ENCODE measurements around the gene MAP3K7. TPM values are rescaled to one million over a fixed set of nuclear protein-coding genes. Genes with fewer than 3 reads are reported as not detected.

MAP3K7 gene
- total and polyA plus RNA-seq, 2 of the 4 experiments (the other 2 are of a cell fraction): 26.5 to 29.9 TPM

DNA sequence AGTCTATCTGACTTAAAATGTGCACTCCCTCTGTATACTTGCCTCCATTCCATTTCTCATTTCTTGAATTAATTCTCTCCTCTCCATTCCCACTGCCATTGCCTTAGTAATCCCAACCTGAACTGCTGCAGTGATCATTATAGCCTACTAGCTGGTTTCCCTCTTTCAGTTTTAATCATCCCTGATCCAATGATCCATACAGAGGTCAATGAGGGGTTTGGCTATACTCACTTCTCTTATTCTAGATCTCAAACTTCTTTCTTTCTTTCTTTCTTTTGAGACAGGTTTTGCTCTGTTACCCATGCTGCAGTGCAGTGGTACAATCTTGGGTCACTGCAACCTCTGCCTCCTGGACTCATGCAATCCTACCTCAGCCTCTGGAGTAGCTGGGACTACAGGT lies 17.6 kb downstream of the MAP3K7 start:
- POLR2A ChIA-PET (ENCODE audit: unreplicated experiment): no interaction called here
- H2AK9ac ChIP-seq (replicated peaks; ENCODE audit: low read depth, low read length, poor library complexity): no peak overlapping the region
- H4K8ac ChIP-seq (ENCODE audit: low read depth in 2 of 2, low read length in 2 of 2): no peak overlapping the region
- no peak overlapping the region for H2BK20ac ChIP-seq (ENCODE audit: low read depth, low read length)
- no peak overlapping the region for H3K14ac ChIP-seq (replicated peaks; ENCODE audit: low read depth, low read length)
- no peak overlapping the region for H3K4ac ChIP-seq (ENCODE audit: low read depth, low read length)
- H3K27me3 ChIP-seq (ENCODE audit: control insufficient read depth, insufficient read depth, low read length): no peaks in the 10 kb centered on the region
- no peak overlapping the region for H2BK5ac ChIP-seq (ENCODE audit: low read depth, low read length, poor library complexity, severe bottlenecking)
- no peak for TF ChIP-seq ELK1 (IDR thresholded peaks at IDR 0.05; ENCODE audit: borderline replicate concordance, low read depth, low read length)
- no peak for TF ChIP-seq RCOR1 (IDR thresholded peaks at IDR 0.05; ENCODE audit: insufficient replicate concordance, low read length)
- no peak for TF ChIP-seq MAZ (IDR thresholded peaks at IDR 0.05; ENCODE audit: borderline replicate concordance, low read depth, low read length)
- no peak for TF ChIP-seq RAD21 (IDR thresholded peaks at IDR 0.05; ENCODE audit: low read length)
- no peak for TF ChIP-seq POLR2A (IDR thresholded peaks at IDR 0.05; ENCODE audit: low read depth, low read length)
- no peak for TF ChIP-seq USF2 (IDR thresholded peaks at IDR 0.05; ENCODE audit: low read depth, low read length)
- TF ChIP-seq CTCF (conservative IDR thresholded peaks at IDR 0.05; ENCODE audit: low read depth, low read length): no peak
- no peak for TF ChIP-seq CEBPB (IDR thresholded peaks at IDR 0.05; ENCODE audit: low read depth, low read length)
- TF ChIP-seq MXI1 (IDR thresholded peaks at IDR 0.05; ENCODE audit: borderline replicate concordance, low read depth, low read length): no peak
- TF ChIP-seq SMC3 (IDR thresholded peaks at IDR 0.05; ENCODE audit: low read depth, low read length): no peak
- peaks cover 8% of the 10 kb centered on the region; the same call in 1 of the 2 replicates for H4K20me1 ChIP-seq (ENCODE audit: insufficient read depth, low read length)
- H2AK5ac ChIP-seq (ENCODE audit: low read depth, low read length): no peak overlapping the region
- H3K4me1 ChIP-seq (ENCODE audit: control insufficient read depth, insufficient read depth, low read length): no peaks in the 10 kb centered on the region
- no peak overlapping the region for H3K23ac ChIP-seq (ENCODE audit: low read depth, low read length)
- peaks cover 8 to 17% of the 10 kb centered on the region in 2 experiments; a peak in 2 of 4 replicates for H3K79me1 ChIP-seq (ENCODE audit: low read depth in 1 of 2, low read length in 2 of 2)
- no peak overlapping the region for H3K27ac ChIP-seq (ENCODE audit: insufficient read depth, low read length)
- CTCF ChIA-PET: interaction anchor here (1.2 kb wide), 1 partner anchor 629 kb away, joined by 4 read pairs; no protein-coding TSS in a partner anchor
- H3K4me3 ChIP-seq (ENCODE audit: insufficient read depth, low read depth, low read length): no peak overlapping the region
- H4K5ac ChIP-seq (ENCODE audit: low read depth, low read length): no peak overlapping the region
- in situ Hi-C loops (cut with MboI; ENCODE audit: low sequenced_read_pairs): no loop called here
- H4K91ac ChIP-seq (ENCODE audit: insufficient read depth, low read depth, low read length): no peak overlapping the region
- no peak overlapping the region for H3K9ac ChIP-seq (ENCODE audit: low read depth, low read length)
- H2AFZ ChIP-seq (replicated peaks; ENCODE audit: low read length, poor library complexity): no peak overlapping the region
- no peak overlapping the region for H3K56ac ChIP-seq (ENCODE audit: extremely low read depth, insufficient read depth, low read length)
- no peaks in the 10 kb centered on the region for H3K9me1 ChIP-seq (ENCODE audit: insufficient read depth, low read length)
- no peak for ATAC-seq (ENCODE audit: low read depth)
- no TSS peak for BruUV-seq (replicated peaks)
- H3K9me3 ChIP-seq (ENCODE audit: control insufficient read depth, insufficient read depth, low read length): no peaks in the 10 kb centered on the region
- H3K36me3 ChIP-seq (ENCODE audit: control insufficient read depth, insufficient read depth, low read length): no peaks in the 10 kb centered on the region
- no peak for DNase-seq
- H2BK15ac ChIP-seq (ENCODE audit: low read depth, low read length): no peak overlapping the region
- H3K4me2 ChIP-seq (ENCODE audit: low read depth, low read length): no peak overlapping the region
- dilution Hi-C loops (cut with HindIII; ENCODE audit: low sequenced_read_pairs, unreplicated experiment): no loop called here
- intact Hi-C loops (cut with micrococcal nuclease): no loop called here
- no peak overlapping the region for H2BK120ac ChIP-seq (ENCODE audit: low read depth, low read length)
- H3K18ac ChIP-seq (ENCODE audit: low read depth, low read length): no peak overlapping the region
